Sigmoid colon (tissue), 4 donors: ENCODE measurements around the gene SSMEM1.
"Not testable (repeated sequence)": the region's sequence is repeated elsewhere in the genome, so short reads cannot be mapped to it uniquely, and the experiment has no call there.

Experiments
- EP300 ChIP-seq, 4 donors: sonication (generic); formaldehyde crosslinking; IDR thresholded peaks; one replicate each; pipeline ENCODE4 v1.6.1; 2017; ENCODE audit warnings: antibody characterized with exemption in 4 of 4
- POLR2A ChIP-seq, 2 donors: fragments of 450-650 bp; IDR thresholded peaks; one replicate each; pipeline ENCODE4 v1.6.1; 2016; ENCODE audit warnings: antibody characterized with exemption in 2 of 2, mild to moderate bottlenecking in 2 of 2, moderate library complexity in 2 of 2
- POLR2AphosphoS5 ChIP-seq, 4 donors: sonication (generic); formaldehyde crosslinking; IDR thresholded peaks; one replicate each; pipeline ENCODE4 v1.6.1; 2017; ENCODE audit warnings: antibody characterized with exemption in 4 of 4
- TF ChIP-seq, protein P1 (sequence below), 4 experiments: fragments of 450-650 bp in 3 of 4; fragments of 200-600 bp in 1 of 4; IDR thresholded peaks; one replicate each; pipeline ENCODE4 v1.5.1; 2016 to 2019; ENCODE audit warnings: antibody characterized with exemption in 4 of 4, mild to moderate bottlenecking in 3 of 4, moderate library complexity in 2 of 4

GRCh38 chr7:130236361-130236760 lies 28.7 kb downstream of the SSMEM1 start:
- TF ChIP-seq, protein P1, sequence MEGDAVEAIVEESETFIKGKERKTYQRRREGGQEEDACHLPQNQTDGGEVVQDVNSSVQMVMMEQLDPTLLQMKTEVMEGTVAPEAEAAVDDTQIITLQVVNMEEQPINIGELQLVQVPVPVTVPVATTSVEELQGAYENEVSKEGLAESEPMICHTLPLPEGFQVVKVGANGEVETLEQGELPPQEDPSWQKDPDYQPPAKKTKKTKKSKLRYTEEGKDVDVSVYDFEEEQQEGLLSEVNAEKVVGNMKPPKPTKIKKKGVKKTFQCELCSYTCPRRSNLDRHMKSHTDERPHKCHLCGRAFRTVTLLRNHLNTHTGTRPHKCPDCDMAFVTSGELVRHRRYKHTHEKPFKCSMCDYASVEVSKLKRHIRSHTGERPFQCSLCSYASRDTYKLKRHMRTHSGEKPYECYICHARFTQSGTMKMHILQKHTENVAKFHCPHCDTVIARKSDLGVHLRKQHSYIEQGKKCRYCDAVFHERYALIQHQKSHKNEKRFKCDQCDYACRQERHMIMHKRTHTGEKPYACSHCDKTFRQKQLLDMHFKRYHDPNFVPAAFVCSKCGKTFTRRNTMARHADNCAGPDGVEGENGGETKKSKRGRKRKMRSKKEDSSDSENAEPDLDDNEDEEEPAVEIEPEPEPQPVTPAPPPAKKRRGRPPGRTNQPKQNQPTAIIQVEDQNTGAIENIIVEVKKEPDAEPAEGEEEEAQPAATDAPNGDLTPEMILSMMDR (IDR thresholded peaks at IDR 0.05): not testable (repeated sequence)
- TF ChIP-seq POLR2AphosphoS5, EP300, POLR2A (IDR thresholded peaks at IDR 0.05): not testable (repeated sequence)
